Erythroblast (primary cell): Measurements from ENCODE around the gene ARL4D.

ENCODE experiments used
- GATA1 ChIP-seq: IDR thresholded peaks from 2 replicates; pipeline ENCODE4 v1.6.1; 2011; ENCODE audit warnings: low read depth, mild to moderate bottlenecking, control low read depth, low read length, moderate library complexity
- POLR2A ChIP-seq: IDR thresholded peaks from 2 replicates; pipeline ENCODE4 v1.6.1; 2011; ENCODE audit warnings: mild to moderate bottlenecking, low read length

DNA sequence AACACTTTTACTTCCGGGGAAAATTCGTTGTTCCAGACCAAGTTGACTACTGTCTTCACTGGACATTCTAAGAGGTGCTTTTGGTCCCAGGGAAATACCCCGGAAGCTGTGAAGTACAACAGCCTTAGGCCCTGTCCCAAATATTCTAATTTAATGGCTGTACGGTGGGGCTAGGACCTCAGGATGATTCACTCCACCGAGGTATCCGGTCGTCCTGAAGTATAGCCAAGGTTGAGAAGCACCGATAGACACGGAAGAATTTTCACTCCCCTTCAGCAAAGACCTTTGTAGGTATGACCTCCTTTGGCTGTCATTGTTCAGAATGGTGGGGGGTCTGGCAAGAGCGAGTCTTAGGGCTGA lies 34.9 kb upstream of the ARL4D start:
- no peak for TF ChIP-seq POLR2A
- no peak for TF ChIP-seq GATA1
